ENCODE data around the gene NRL. TPM values are rescaled to one million over a fixed set of nuclear protein-coding genes. Genes with fewer than 3 reads are reported as not detected.

Gene NRL
- total RNA-seq, 1 experiment from 2014 or later = 0.66 TPM

DNA sequence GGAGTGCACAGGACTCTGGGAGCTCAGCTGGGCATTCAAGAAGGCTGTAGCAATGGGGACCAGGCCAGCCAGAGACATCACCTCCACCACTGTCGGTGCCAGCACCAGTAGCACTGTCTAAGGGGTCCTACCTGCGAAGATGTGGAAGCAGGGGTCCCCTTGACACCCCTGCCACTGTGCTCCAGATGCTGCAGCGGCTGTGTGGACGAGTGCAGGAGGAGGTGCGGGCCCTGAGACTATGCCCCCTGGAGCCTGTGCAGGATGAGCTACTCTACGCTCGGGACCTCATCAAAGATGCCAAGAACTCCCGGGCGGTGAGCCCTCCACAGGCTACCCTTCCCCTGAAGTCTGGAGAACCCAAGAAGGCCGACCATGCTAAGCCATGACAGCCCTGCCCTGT lies 54.3 kb downstream of the NRL start:
- RAD21 ChIA-PET (ENCODE audit: low non-redundant PET in 1 of 2, low total read pairs in 2 of 2, uncharacterized antibody in 2 of 2, unreplicated experiment in 2 of 2) = no interaction called here
- intact Hi-C loops (cut with micrococcal nuclease) = no loop called here
- DNase-seq (ENCODE audit: low read depth, low spot score) (no peak), ATAC-seq (no peak)
- no TSS peak for BruUV-seq (replicated peaks)
- Histone ChIP-seq H3K4me1 (ENCODE audit: control insufficient read depth in 1 of 2, insufficient read depth in 2 of 2, low read length in 2 of 2) (no peaks in the 10 kb centered on the region), H4K20me1 (ENCODE audit: insufficient read depth) (no peaks in the 10 kb centered on the region), H3K27me3 (ENCODE audit: insufficient read depth, low read length) (no peaks in the 10 kb centered on the region), H3K4me3 (replicated peaks in 1 of 2; ENCODE audit: low read depth in 1 of 2, low read length in 2 of 2) (no peak overlapping the region), H3K9me2 (ENCODE audit: insufficient read depth) (no peaks in the 10 kb centered on the region), H3K9me3 (ENCODE audit: control insufficient read depth in 1 of 2, insufficient read depth in 1 of 2, low read depth in 1 of 2, low read length in 2 of 2) (no peaks in the 10 kb centered on the region), H3K79me2 (ENCODE audit: insufficient read depth, low read length) (no peaks in the 10 kb centered on the region), H3K27ac (ENCODE audit: low read depth, low read length) (no peak overlapping the region), H3K4me2 (ENCODE audit: low read length) (no peak overlapping the region), H3K9ac (ENCODE audit: low read length) (no peak overlapping the region), H3K36me3 (ENCODE audit: control insufficient read depth in 1 of 2, insufficient read depth in 2 of 2, low read length in 2 of 2) (no peaks in the 10 kb centered on the region), H2AFZ (ENCODE audit: low read depth, low read length, poor library complexity, severe bottlenecking) (no peak overlapping the region)
- CTCF ChIA-PET = interaction anchor here (1.2 to 1.6 kb wide), 2 partner anchors 30 to 48 kb away, joined by 4 to 8 read pairs; no protein-coding TSS in a partner anchor
- POLR2A ChIA-PET = interaction anchor here (0.8 kb wide), 1 partner anchor 33 kb away, joined by 3 read pairs; the partner anchor contains the start of gene PCK2
- TF ChIP-seq RAD21 (IDR thresholded peaks at IDR 0.05; ENCODE audit: low read depth) (no peak), EZH2 (IDR thresholded peaks at IDR 0.05) (no peak), TCF7L2 (IDR thresholded peaks at IDR 0.05; ENCODE audit: borderline replicate concordance, extremely low read depth, insufficient read depth, insufficient read length) (no peak), SIN3A (IDR thresholded peaks at IDR 0.05; ENCODE audit: low read depth) (no peak), ZNF274 (IDR thresholded peaks at IDR 0.05; ENCODE audit: low read depth, low read length) (no peak), EGR1 (IDR thresholded peaks at IDR 0.05; ENCODE audit: low read depth) (no peak), POLR2AphosphoS5 (IDR thresholded peaks at IDR 0.05; ENCODE audit: low read depth, low read length) (no peak), ZFX (IDR thresholded peaks at IDR 0.05) (no peak)
- TF ChIP-seq, protein P1, sequence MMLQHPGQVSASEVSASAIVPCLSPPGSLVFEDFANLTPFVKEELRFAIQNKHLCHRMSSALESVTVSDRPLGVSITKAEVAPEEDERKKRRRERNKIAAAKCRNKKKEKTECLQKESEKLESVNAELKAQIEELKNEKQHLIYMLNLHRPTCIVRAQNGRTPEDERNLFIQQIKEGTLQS (IDR thresholded peaks at IDR 0.05) = no peak

DNA sequence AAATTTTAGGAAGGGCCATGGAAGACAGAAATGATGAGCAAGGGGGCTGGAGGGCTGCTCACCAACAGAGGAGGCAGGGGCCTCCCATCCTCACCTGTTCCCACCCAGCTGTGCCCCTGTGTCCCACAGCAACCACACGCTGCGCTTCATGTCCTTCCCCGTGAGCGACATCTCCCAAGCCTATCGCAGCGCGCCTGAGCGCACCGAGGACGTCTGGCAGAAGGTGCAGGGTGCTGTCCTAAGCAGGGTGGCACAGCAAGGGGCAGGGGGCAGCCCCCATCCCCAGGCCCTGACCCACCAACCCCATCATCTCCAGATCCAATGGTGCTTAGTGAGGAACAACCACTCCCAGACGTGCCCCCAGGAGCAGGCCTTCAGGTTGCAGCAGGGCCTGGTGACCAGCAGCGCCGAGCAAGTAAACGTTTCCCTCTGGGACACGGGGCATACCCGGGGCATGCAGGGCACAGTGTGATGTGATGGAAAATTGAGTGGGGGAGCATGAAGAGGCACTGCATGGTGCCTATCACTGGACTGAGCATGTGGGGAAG lies 54.8 kb downstream of the NRL start:
- H3K4me2 ChIP-seq (ENCODE audit: low read length) = no peak overlapping the region
- no TSS peak for BruUV-seq (replicated peaks)
- ATAC-seq (no peak), DNase-seq (ENCODE audit: low read depth, low spot score) (no peak)
- ChIA-PET RAD21 (ENCODE audit: low non-redundant PET in 1 of 2, low total read pairs in 2 of 2, uncharacterized antibody in 2 of 2, unreplicated experiment in 2 of 2) (no interaction called here), POLR2A (no interaction called here), CTCF (no interaction called here)
- no peaks in the 10 kb centered on the region for H3K9me3 ChIP-seq (ENCODE audit: control insufficient read depth in 1 of 2, insufficient read depth in 1 of 2, low read depth in 1 of 2, low read length in 2 of 2)
- no peaks in the 10 kb centered on the region for H3K36me3 ChIP-seq (ENCODE audit: control insufficient read depth in 1 of 2, insufficient read depth in 2 of 2, low read length in 2 of 2)
- no peak overlapping the region for H3K27ac ChIP-seq (ENCODE audit: low read depth, low read length)
- H3K27me3 ChIP-seq (ENCODE audit: insufficient read depth, low read length) = no peaks in the 10 kb centered on the region
- no peaks in the 10 kb centered on the region for H3K79me2 ChIP-seq (ENCODE audit: insufficient read depth, low read length)
- intact Hi-C loops (cut with micrococcal nuclease) = loop anchor here (2.0 to 5.0 kb wide), 2 partner anchors 45 to 237 kb away; partner anchors contain the start of genes DHRS1 and NOP9
- no peak overlapping the region for H2AFZ ChIP-seq (ENCODE audit: low read depth, low read length, poor library complexity, severe bottlenecking)
- no peak overlapping the region for H3K9ac ChIP-seq (ENCODE audit: low read length)
- H3K4me1 ChIP-seq (ENCODE audit: control insufficient read depth in 1 of 2, insufficient read depth in 2 of 2, low read length in 2 of 2) = no peaks in the 10 kb centered on the region
- no peaks in the 10 kb centered on the region for H4K20me1 ChIP-seq (ENCODE audit: insufficient read depth)
- TF ChIP-seq FOSL1 (IDR thresholded peaks at IDR 0.05; ENCODE audit: low read depth) = no peak
- H3K9me2 ChIP-seq (ENCODE audit: insufficient read depth) = no peaks in the 10 kb centered on the region
- H3K4me3 ChIP-seq (replicated peaks in 1 of 2; ENCODE audit: low read depth in 1 of 2, low read length in 2 of 2) = no peak overlapping the region

Measured in HCT116 (cell line).